ENCODE measurements around the gene PLIN4. TPM values are rescaled to one million over a fixed set of nuclear protein-coding genes. Genes with fewer than 3 reads are reported as not detected.

The PLIN4 gene
- total and polyA plus RNA-seq, 2 donors (not counting 3 experiments of a cell fraction or from before 2014, with no cell fraction given) = 0.01 TPM; not detected in 1

DNA sequence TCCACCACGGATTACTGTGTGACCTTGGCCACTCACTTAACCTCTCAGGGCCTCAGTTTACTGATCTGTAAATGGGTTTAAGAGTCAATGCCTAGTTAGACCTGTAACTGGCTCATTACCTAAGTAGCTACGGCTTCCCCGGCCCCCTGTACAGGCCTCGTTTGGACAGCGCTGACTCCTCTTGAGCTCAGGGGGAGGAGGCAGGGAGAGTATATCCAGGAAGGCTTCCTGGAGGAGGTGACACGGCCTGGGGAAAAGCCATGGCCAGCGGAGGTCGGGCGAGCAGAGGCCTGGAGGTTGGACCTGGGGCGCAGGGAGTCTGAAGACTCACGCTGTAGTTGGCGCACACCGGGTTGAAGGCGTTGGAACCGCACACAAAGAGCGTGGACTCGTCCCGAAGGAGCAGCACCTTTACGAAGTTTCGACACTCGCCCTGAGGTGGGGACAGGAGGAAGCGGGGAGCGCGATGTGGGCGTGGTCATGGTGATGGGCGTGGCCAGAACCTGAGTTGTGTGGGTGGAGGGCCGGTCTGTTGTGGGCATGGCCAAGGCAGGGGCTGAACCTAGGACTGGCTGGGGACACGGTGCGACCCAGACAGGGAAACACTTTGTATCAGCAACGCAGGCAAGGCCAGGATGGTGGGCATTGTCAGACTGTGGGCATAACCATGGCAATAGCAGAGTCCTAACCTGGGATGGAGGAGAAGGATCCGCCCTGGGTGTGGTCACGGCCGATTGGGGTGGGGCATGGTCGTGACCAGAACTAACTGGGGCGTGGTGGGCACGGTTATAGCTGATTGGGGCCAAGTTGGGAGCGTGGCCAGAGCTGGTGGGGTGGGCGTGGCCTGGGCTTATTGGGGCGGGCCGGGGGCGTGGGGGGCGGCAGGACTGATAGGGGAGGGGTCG, 37.6 kb upstream of the PLIN4 start:
- H3K27me3 ChIP-seq (ENCODE audit: control insufficient read depth in 2 of 2, insufficient read depth in 2 of 2, low read length in 2 of 2) = no peaks in the 10 kb centered on the region
- POLR2A ChIA-PET = interaction anchor here (0.5 kb wide), 1 partner anchor 9 kb away, joined by 9 read pairs; no protein-coding TSS in a partner anchor
- intact Hi-C loops (cut with micrococcal nuclease) = loop anchor here (5.0 kb wide), 1 partner anchor 166 kb away; the partner anchor contains the start of gene DPP9

More for the DNA sequence above, 37.6 kb upstream of the PLIN4 start:
- Histone ChIP-seq H3K36me3 (ENCODE audit: control insufficient read depth in 2 of 2, extremely low read depth in 1 of 2, insufficient read depth in 2 of 2, low read length in 2 of 2) (peaks cover 12 to 43% of the 10 kb centered on the region in 2 experiments), H3K4me1 (ENCODE audit: control insufficient read depth, extremely low read depth, insufficient read depth, low read length) (peaks cover 26% of the 10 kb centered on the region), H4K20me1 (replicated peaks; ENCODE audit: control insufficient read depth, extremely low read depth, insufficient read depth, low read length) (no peaks in the 10 kb centered on the region), H3K4me2 (ENCODE audit: insufficient read depth, low read length) (no peak overlapping the region), H3K9me3 (replicated peaks; ENCODE audit: control insufficient read depth, insufficient read depth, low read length) (no peaks in the 10 kb centered on the region), H2AFZ (ENCODE audit: low read depth, low read length) (no peak overlapping the region), H3K27ac (ENCODE audit: insufficient read depth, low read depth, low read length) (no peak overlapping the region), H3K4me3 (replicated peaks in 1 of 3; ENCODE audit: insufficient read depth in 1 of 3, low read depth in 1 of 3, low read length in 3 of 3) (no peak overlapping the region), H3K9me1 (replicated peaks; ENCODE audit: control insufficient read depth, extremely low read depth, insufficient read depth, low read length) (no peaks in the 10 kb centered on the region), H3K79me2 (ENCODE audit: control insufficient read depth, insufficient read depth, low read length) (peaks cover 6% of the 10 kb centered on the region), H3K9ac (replicated peaks; ENCODE audit: extremely low read depth, insufficient read depth, low read length) (no peak overlapping the region)
- dilution Hi-C loops (cut with MboI; ENCODE audit: extremely low pct_ligation_motif_present, low sequenced_read_pairs) = no loop called here
- no TSS peak for BruUV-seq (replicated peaks)
- DNase-seq (ENCODE audit: low read depth, low spot score) (no peak), FAIRE-seq (no peak)
- TF ChIP-seq POLR2A (IDR thresholded peaks at IDR 0.05; ENCODE audit: low read depth, low read length) (no peak), JUN (IDR thresholded peaks at IDR 0.05; ENCODE audit: borderline replicate concordance, insufficient read depth, insufficient read length, low read depth) (no peak), POLR2AphosphoS5 (IDR thresholded peaks at IDR 0.05; ENCODE audit: insufficient read depth, low read depth, low read length) (no peak), EZH2 (IDR thresholded peaks at IDR 0.05; ENCODE audit: borderline replicate concordance, low read depth, low read length, severe bottlenecking) (no peak), MYC (IDR thresholded peaks at IDR 0.05; ENCODE audit: low read depth, low read length) (no peak), FOS (IDR thresholded peaks at IDR 0.05; ENCODE audit: borderline replicate concordance, insufficient read depth, low read length) (no peak), GATA2 (IDR thresholded peaks at IDR 0.05; ENCODE audit: insufficient read depth, insufficient read length, low read depth, low read length) (no peak)
- TF ChIP-seq, protein P1, sequence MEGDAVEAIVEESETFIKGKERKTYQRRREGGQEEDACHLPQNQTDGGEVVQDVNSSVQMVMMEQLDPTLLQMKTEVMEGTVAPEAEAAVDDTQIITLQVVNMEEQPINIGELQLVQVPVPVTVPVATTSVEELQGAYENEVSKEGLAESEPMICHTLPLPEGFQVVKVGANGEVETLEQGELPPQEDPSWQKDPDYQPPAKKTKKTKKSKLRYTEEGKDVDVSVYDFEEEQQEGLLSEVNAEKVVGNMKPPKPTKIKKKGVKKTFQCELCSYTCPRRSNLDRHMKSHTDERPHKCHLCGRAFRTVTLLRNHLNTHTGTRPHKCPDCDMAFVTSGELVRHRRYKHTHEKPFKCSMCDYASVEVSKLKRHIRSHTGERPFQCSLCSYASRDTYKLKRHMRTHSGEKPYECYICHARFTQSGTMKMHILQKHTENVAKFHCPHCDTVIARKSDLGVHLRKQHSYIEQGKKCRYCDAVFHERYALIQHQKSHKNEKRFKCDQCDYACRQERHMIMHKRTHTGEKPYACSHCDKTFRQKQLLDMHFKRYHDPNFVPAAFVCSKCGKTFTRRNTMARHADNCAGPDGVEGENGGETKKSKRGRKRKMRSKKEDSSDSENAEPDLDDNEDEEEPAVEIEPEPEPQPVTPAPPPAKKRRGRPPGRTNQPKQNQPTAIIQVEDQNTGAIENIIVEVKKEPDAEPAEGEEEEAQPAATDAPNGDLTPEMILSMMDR (IDR thresholded peaks at IDR 0.05; ENCODE audit: extremely low read depth in 1 of 2, insufficient read depth in 1 of 2, low read depth in 1 of 2, low read length in 2 of 2) = no peak
- CTCF ChIA-PET = interaction anchor here (0.7 to 1.8 kb wide), 5 partner anchors 11 to 80 kb away, joined by 3 to 9 read pairs (median 3); no protein-coding TSS in a partner anchor
